Measurements from ENCODE around the gene C2CD3. TPM values are rescaled to one million over a fixed set of nuclear protein-coding genes. Genes with fewer than 3 reads are reported as not detected.
A peak's percentile ranks its signal among the peaks of the same experiment; 100 is the strongest.

The C2CD3 gene
- total and polyA plus RNA-seq, 9 of the 15 experiments (the other 6 are each of a cell fraction or from before 2014, with no cell fraction given), result 4.4 to 20.2 (median 15.4) TPM

- Histone ChIP-seq H3K27ac (ENCODE audit: extremely low read depth, low read depth, low read length) (peak within 1 kb of the TSS; percentile 83), H3K4me1 (replicated peaks in 1 of 2; ENCODE audit: control insufficient read depth in 2 of 2, insufficient read depth in 2 of 2, low read length in 2 of 2) (peaks cover 56 to 63% of the 10 kb centered on the region in 2 experiments), H3K27me3 (ENCODE audit: control insufficient read depth in 2 of 2, insufficient read depth in 2 of 2, low read length in 2 of 2) (no peaks in the 10 kb centered on the region), H3K4me2 (ENCODE audit: insufficient read depth, low read length) (no peak within 1 kb of the TSS), H3K9ac (ENCODE audit: insufficient read depth in 1 of 2, low read depth in 2 of 2, low read length in 2 of 2) (peak within 1 kb of the TSS; percentile 26 to 45; a peak in 2 of 4 replicates), H3K4me3 (no peak within 1 kb of the TSS), H4K20me1 (replicated peaks; ENCODE audit: control insufficient read depth, insufficient read depth, low read length) (no peaks in the 10 kb centered on the region), H3K9me1 (ENCODE audit: control insufficient read depth, insufficient read depth, low read length) (peaks cover 5% of the 10 kb centered on the region), H2AFZ (ENCODE audit: low read depth, low read length) (peak within 1 kb of the TSS; percentile 75), H3K79me2 (ENCODE audit: control insufficient read depth, insufficient read depth, low read length) (no peaks in the 10 kb centered on the region), H3K9me3 (replicated peaks; ENCODE audit: control insufficient read depth, insufficient read depth, low read depth, low read length) (no peaks in the 10 kb centered on the region), H3K36me3 (ENCODE audit: control insufficient read depth, insufficient read depth, low read length) (no peaks in the 10 kb centered on the region)
- DNase-seq (ENCODE audit: extremely low read depth in 1 of 4, low spot score in 3 of 4) (no peak), FAIRE-seq (no peak), ATAC-seq (no peak)
- in situ Hi-C loops (cut with MboI) (no loop called here), intact Hi-C loops (cut with micrococcal nuclease) (no loop called here)
- POLR2A ChIA-PET, result interaction anchor here (0.6 to 1.1 kb wide), 5 partner anchors 9 to 634 kb away, joined by 3 to 5 read pairs (median 3); no protein-coding TSS in a partner anchor
- whole genome bisulfite sequencing (ENCODE audit: insufficient coverage, low coverage, missing lambda C conversion rate), result 70% methylated on average over 8 of the region's 9 CpGs
- CTCF ChIA-PET (ENCODE audit: low intra/inter-chr PET ratio), result no interaction called here
- BruUV-seq (replicated peaks), result no TSS peak
- no peak for TF ChIP-seq ZNF449 (CRISPR knock-in tag; IDR thresholded peaks at IDR 0.05)
- TF ChIP-seq TCF7L2 (IDR thresholded peaks at IDR 0.05; ENCODE audit: low read depth, low read length), result no peak
- no peak for TF ChIP-seq ASH1L (IDR thresholded peaks at IDR 0.05; ENCODE audit: borderline replicate concordance, low read depth, partially characterized antibody)
- no peak for TF ChIP-seq ETS2 (tag; IDR thresholded peaks at IDR 0.05; ENCODE audit: borderline replicate concordance, poor library complexity, severe bottlenecking)
- TF ChIP-seq ZSCAN29 (IDR thresholded peaks at IDR 0.05), result no peak
- no peak for TF ChIP-seq ZC3H11A (IDR thresholded peaks at IDR 0.05; ENCODE audit: low read depth, low read length)
- TF ChIP-seq HDAC1 (IDR thresholded peaks at IDR 0.05), result no peak
- no peak for TF ChIP-seq HNRNPL (IDR thresholded peaks at IDR 0.05; ENCODE audit: low read depth, low read length)
- no peak for TF ChIP-seq ZBTB8A (IDR thresholded peaks at IDR 0.05; ENCODE audit: partially characterized antibody)
- TF ChIP-seq TRIM25 (IDR thresholded peaks at IDR 0.05; ENCODE audit: borderline replicate concordance), result no peak
- no peak for TF ChIP-seq TEAD2 (tag; IDR thresholded peaks at IDR 0.05)
- TF ChIP-seq HMG20A (CRISPR knock-in tag; conservative IDR thresholded peaks at IDR 0.05), result no peak
- no peak for TF ChIP-seq GTF2B (IDR thresholded peaks at IDR 0.05; ENCODE audit: extremely low read depth, insufficient read length)
- TF ChIP-seq ZBTB26 (CRISPR knock-in tag; IDR thresholded peaks at IDR 0.05), result no peak
Observed at GRCh38 chr11:74008373-74009229, 162.2 kb downstream of the C2CD3 start, which contains the start of gene UCP3. Gene UCP3, minus strand, starts transcription at chr11:74009085. Its CDS starts 2,043 bp downstream, at chr11:74007042.
